Heart right ventricle (tissue), 16 donors: Measurements from ENCODE around the gene NME2. TPM values are rescaled to one million over a fixed set of nuclear protein-coding genes. Genes with fewer than 3 reads are reported as not detected.

Experiments used
- ATAC-seq, 8 donors: fragments of 200-7000 bp; cut with Tn5 transposase; one replicate each; pipeline ENCODE4 v1.9.1; 2020; ENCODE audit warnings: mild to moderate bottlenecking in 8 of 8, moderate library complexity in 8 of 8, moderate number of reproducible peaks in 1 of 8
- DNase-seq, 2 donors: peaks; one replicate each; pipeline ENCODE4 v3.0.0-alpha.2; 2020
- H3K27ac ChIP-seq, 10 donors: fragments of 200-600 bp; sonication (generic) in 2 of 10; one replicate each; pipeline versions ENCODE4 v1.5.0 to v1.8.0; 2020 to 2022; ENCODE audit warnings: mild to moderate bottlenecking in 3 of 10
- H3K27me3 ChIP-seq, 7 donors: fragments of 200-600 bp; one replicate each; pipeline ENCODE4 v1.8.0; 2021 to 2022; ENCODE audit warnings: mild to moderate bottlenecking in 2 of 7
- H3K36me3 ChIP-seq, 9 donors: fragments of 200-600 bp; sonication (generic) in 1 of 9; one replicate each; pipeline versions ENCODE4 v1.5.0 to v1.8.0; 2020 to 2022; ENCODE audit warnings: mild to moderate bottlenecking in 2 of 9
- H3K4me1 ChIP-seq, 9 donors: fragments of 200-600 bp; sonication (generic) in 1 of 9; one replicate each; pipeline versions ENCODE4 v1.5.0 to v1.8.0; 2020 to 2022; ENCODE audit warnings: mild to moderate bottlenecking in 4 of 9
- H3K4me3 ChIP-seq, 10 donors: fragments of 200-600 bp; sonication (generic) in 2 of 10; one replicate each; pipeline versions ENCODE4 v1.5.0 to v1.8.0; 2020 to 2022; ENCODE audit warnings: mild to moderate bottlenecking in 7 of 10, moderate library complexity in 2 of 10
- H3K9me3 ChIP-seq, 11 donors: fragments of 200-600 bp in 10 of 11; sonication (generic) in 2 of 11; one replicate each; pipeline versions ENCODE4 v1.5.0 to v1.8.0; 2013 to 2022; ENCODE audit warnings: mild to moderate bottlenecking in 2 of 11, control low read depth in 1 of 11, moderate library complexity in 1 of 11
- CTCF ChIP-seq, 9 donors: fragments of 200-600 bp; sonication (generic) in 2 of 9; IDR thresholded peaks; one replicate each; pipeline versions ENCODE4 v1.5.0 to v1.8.0; 2021 to 2022; ENCODE audit warnings: antibody characterized with exemption in 9 of 9, mild to moderate bottlenecking in 5 of 9, moderate library complexity in 1 of 9
- WGBS, 2 donors: extraction: QIAGEN DNeasy Blood & Tissue Kit; methylation state at CpG; one replicate each; pipeline ENCODE4 v1.1.7; 2013; ENCODE audit warnings: inconsistent platforms in 1 of 2; 5-methylcytosine and 5-hydroxymethylcytosine counted together
- intact Hi-C, 10 donors: fragments of 100-400 bp; cut with DNase I; formaldehyde crosslinking; loops; one replicate each; pipeline versions ENCODE4 v1.11.1 to v1.14.2; 2022
- polyA plus RNA-seq, 2 donors: library from polyadenylated mRNA; stranded (reverse); fragments of 200-250 nt; gene quantifications; one replicate each; pipeline ENCODE4 v1.2.3, GENCODE V29; 2013
- total RNA-seq, 10 donors: library from RNA; stranded (reverse); fragmentation: NEBNext Ultra II Directional in 3 of 10; extraction: Animal tissue kit (Norgen Biotek cat#: 25700) in 3 of 10; gene quantifications; one replicate each; pipeline versions ENCODE4 v1.2.1 to v1.2.4, GENCODE V29; 2021 to 2023
- donor health status: Arrhythmogenic right ventricular cardiomyopathy.
- donor health status: ischemic (EF 13 %, LVEDD 7.1; RV severe dilation, severe dysfunction).
- donor health status: healthy with polysubstance abuse.
- donor health status: DM: no; HTN: yes; CAD: no.
- donor health status: DM: no; HTN: no; CAD: no.
- donor health status: ischemic (EF 25% LVEDD 6.9; RV normal size, moderate dysfunction).
- donor health status: ischemic (EF 25% LVEDD 5.7; RV mildly dilated, moderate dysfunction).
- donor health status: healthy.
- donor health status: DM: yes; HTN: yes; CAD: no.
- donor health status: Ischemic cardiomyopathy.
- donor health status: ischemic (EF 35%, LVEDD 5.7; RV mildly dilated, moderate dysfunction).
- donor health status: nonischemic (EF 11% LVEDD 7.7; RV severe dilation, severe dysfunction).
- donor health status: DM: yes; HTN: yes; CAD: no.
- donor health status: PGD.
- donor health status: ischemic (EF 29% LVEDD 5.4; RV normal size, mild dysfunction).
- donor health status: nonischemic (EF 23%, LVEDD 6.1; RV moderate dilation, normal function).

Gene NME2
- total and polyA plus RNA-seq, 12 donors, result 117 to 965 (median 233) TPM

- 83 to 93% methylated on average over 2 of the region's 2 CpGs for WGBS, 2 donors
- ATAC-seq, result no peak
Observed at GRCh38 chr17:51149163-51149562, 17.0 kb upstream of the NME2 start.

GRCh38 chr17:51150932-51151331, 15.3 kb upstream of the NME2 start:
- ATAC-seq, result no peak
- WGBS, 2 donors, result 90 to 92% methylated on average over 5 of the region's 5 CpGs
- H3K36me3 ChIP-seq, result peaks cover 0 to 3% (median 0%) of the 10 kb centered on the region in 9 donors

More at GRCh38 chr17:51149163-51149562, 17.0 kb upstream of the NME2 start:
- Histone ChIP-seq H3K27ac (no peak overlapping the region), H3K4me1 (peaks cover 0 to 11% (median 5%) of the 10 kb centered on the region in 9 donors), H3K4me3 (no peak overlapping the region), H3K36me3 (no peaks in the 10 kb centered on the region), H3K9me3 (no peaks in the 10 kb centered on the region), H3K27me3 (no peaks in the 10 kb centered on the region)
- intact Hi-C loops, result loop anchor here in 1 of 10 donors (10.0 kb wide), 1 partner anchor 294 kb away; no protein-coding TSS in a partner anchor
- TF ChIP-seq CTCF (IDR thresholded peaks at IDR 0.05), result no peak
- no peak for DNase-seq

GRCh38 chr17:51152766-51153209, 13.4 kb upstream of the NME2 start:
- intact Hi-C loops, result loop anchor here (1.0 to 10.0 kb wide), 9 partner anchors 31 to 308 kb away; partner anchors contain the start of gene SPAG9 (in 3 of the 10)
- DNase-seq (no peak), ATAC-seq (peak; percentile 2 to 17 (median 6))
- no peak for TF ChIP-seq CTCF (IDR thresholded peaks at IDR 0.05)
- Histone ChIP-seq H3K27me3 (no peaks in the 10 kb centered on the region), H3K4me1 (peaks cover 0 to 22% (median 12%) of the 10 kb centered on the region in 9 donors), H3K4me3 (peak overlapping the region in 9 of 10 donors; percentile 29 to 90 (median 70)), H3K9me3 (no peaks in the 10 kb centered on the region), H3K27ac (peak overlapping the region; percentile 66 to 91 (median 82)), H3K36me3 (peaks cover 0 to 21% (median 0%) of the 10 kb centered on the region in 9 donors)
- WGBS, 2 donors, result 11% methylated on average over 8 of the region's 8 CpGs

More at GRCh38 chr17:51150932-51151331, 15.3 kb upstream of the NME2 start:
- Histone ChIP-seq H3K9me3 (no peaks in the 10 kb centered on the region), H3K4me3 (no peak overlapping the region), H3K27ac (no peak overlapping the region), H3K4me1 (peaks cover 0 to 22% (median 12%) of the 10 kb centered on the region in 9 donors), H3K27me3 (no peaks in the 10 kb centered on the region)
- intact Hi-C loops, result loop anchor here in 4 of 10 donors (5.0 to 10.0 kb wide), 2 partner anchors 149 to 306 kb away; no protein-coding TSS in a partner anchor
- no peak for DNase-seq
- no peak for TF ChIP-seq CTCF (IDR thresholded peaks at IDR 0.05)

GRCh38 chr17:51153210-51154072, 12.8 kb upstream of the NME2 start, which contains the start of gene NME1:
TSS of gene NME1 (plus strand) at chr17:51153559. CDS start at chr17:51155655, 2,096 bp downstream.
- TF ChIP-seq CTCF (IDR thresholded peaks at IDR 0.05), result peak; percentile 55 to 96 (median 76)
- Histone ChIP-seq H3K27ac (peak within 1 kb of the TSS; percentile 72 to 91 (median 82)), H3K4me1 (peaks cover 0 to 22% (median 12%) of the 10 kb centered on the region in 9 donors), H3K27me3 (no peaks in the 10 kb centered on the region), H3K36me3 (peaks cover 0 to 28% (median 0%) of the 10 kb centered on the region in 9 donors), H3K9me3 (no peaks in the 10 kb centered on the region), H3K4me3 (peak within 1 kb of the TSS; percentile 51 to 90 (median 71))
- WGBS, 2 donors, result 0 to 1% methylated on average over 57 to 60 of the region's 60 CpGs
- ATAC-seq (peak; percentile 96 to 99 (median 98)), DNase-seq (peak; percentile 92 to 98)
- intact Hi-C loops, result loop anchor here (1.0 to 10.0 kb wide), 9 partner anchors 32 to 309 kb away; partner anchors contain the start of gene SPAG9 (in 3 of the 10)
